ENCODE data around the gene KLRC1.
"Not testable (repeated sequence)": the region's sequence is repeated elsewhere in the genome, so short reads cannot be mapped to it uniquely, and the experiment has no call there.

The KLRC1 gene

GRCh38 chr12:10454531-10454930 is 1.4 kb upstream of the KLRC1 start:
- no peaks in the 10 kb centered on the region for H3K27me3 ChIP-seq (ENCODE audit: control insufficient read depth, insufficient read depth, low read length)
- no peak overlapping the region for H3K9ac ChIP-seq (ENCODE audit: low read length)
- no peaks in the 10 kb centered on the region for H3K36me3 ChIP-seq (ENCODE audit: control insufficient read depth, insufficient read depth, low read length)
- H3K4me1 ChIP-seq (ENCODE audit: control insufficient read depth, insufficient read depth, low read length) = no peaks in the 10 kb centered on the region
- H3K9me3 ChIP-seq (ENCODE audit: control insufficient read depth, low read length) = no peaks in the 10 kb centered on the region
- no peak overlapping the region for H3K4me3 ChIP-seq (ENCODE audit: low read length)

DNA sequence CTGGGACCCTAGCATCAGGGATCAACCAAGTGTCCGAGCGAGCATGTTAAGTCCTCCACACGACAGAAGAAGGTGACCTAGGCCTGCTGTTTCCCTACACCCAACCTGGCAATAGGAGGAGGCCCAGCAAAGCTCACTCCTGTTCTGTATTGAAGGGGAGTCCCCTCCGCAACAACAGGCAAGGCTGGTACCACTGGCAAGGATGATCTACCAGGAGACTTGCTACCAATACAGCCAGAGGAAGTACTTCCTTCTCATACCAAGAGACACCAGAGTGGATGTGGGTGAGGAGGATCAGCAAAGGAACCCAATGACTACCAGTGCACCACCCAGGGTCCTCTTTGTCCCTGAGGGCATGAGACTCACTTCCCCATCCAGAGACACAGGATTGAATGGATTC is 4.9 kb downstream of the KLRC1 start:
- H3K36me3 ChIP-seq (ENCODE audit: control insufficient read depth, insufficient read depth, low read length) = no peaks in the 10 kb centered on the region
- no peak overlapping the region for H3K9ac ChIP-seq (ENCODE audit: low read length)
- no peak overlapping the region for H3K4me3 ChIP-seq (ENCODE audit: low read length)
- H3K9me3 ChIP-seq (ENCODE audit: control insufficient read depth, low read length) = no peaks in the 10 kb centered on the region
- H3K4me1 ChIP-seq (ENCODE audit: control insufficient read depth, insufficient read depth, low read length) = no peaks in the 10 kb centered on the region
- H3K27me3 ChIP-seq (ENCODE audit: control insufficient read depth, insufficient read depth, low read length) = no peaks in the 10 kb centered on the region

DNA sequence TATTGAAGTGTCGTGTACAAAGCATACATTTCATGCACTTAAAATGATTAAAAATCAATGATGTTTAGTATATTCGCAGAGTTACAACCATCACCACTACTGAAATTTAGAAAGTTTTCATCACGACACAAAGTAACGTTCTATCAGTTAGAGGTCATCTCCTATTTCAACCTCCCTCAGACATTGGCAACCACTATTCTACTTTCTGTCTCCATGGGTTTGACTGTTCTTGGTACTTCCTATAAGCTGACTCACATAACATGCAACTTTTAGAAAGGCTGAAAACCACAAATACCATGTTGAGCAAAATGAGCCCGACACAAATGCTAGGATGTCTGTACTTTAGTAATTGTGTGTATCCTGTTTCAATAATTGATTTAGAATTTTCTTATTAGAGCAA is 7.1 kb downstream of the KLRC1 start:
- not testable (repeated sequence) for H3K27me3 ChIP-seq (ENCODE audit: control insufficient read depth, insufficient read depth, low read length); H3K4me3 ChIP-seq (ENCODE audit: low read length); H3K36me3 ChIP-seq (ENCODE audit: control insufficient read depth, insufficient read depth, low read length); H3K9ac ChIP-seq (ENCODE audit: low read length); H3K4me1 ChIP-seq (ENCODE audit: control insufficient read depth, insufficient read depth, low read length); H3K9me3 ChIP-seq (ENCODE audit: control insufficient read depth, low read length)

DNA sequence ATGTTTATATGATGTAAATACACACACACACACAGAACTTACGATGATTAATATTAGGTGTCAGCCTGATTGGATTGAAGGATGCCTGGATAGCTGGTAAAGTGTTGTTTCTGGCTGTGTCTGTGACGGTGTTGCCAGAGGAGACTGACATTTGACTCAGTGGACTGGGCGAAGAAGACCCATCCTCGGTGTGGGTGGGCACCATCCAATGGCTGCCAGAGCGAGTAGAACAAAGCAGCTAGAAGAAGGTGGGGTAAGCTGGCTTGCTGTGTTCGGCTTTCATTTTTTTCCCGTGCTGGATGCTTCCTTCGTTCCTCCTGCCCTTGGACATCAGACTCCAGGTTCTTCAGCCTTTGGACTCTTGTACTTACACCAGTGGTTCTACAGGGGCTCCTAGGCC is 12.0 kb downstream of the KLRC1 start:
- not testable (repeated sequence) for H3K4me1 ChIP-seq (ENCODE audit: control insufficient read depth, insufficient read depth, low read length); H3K9ac ChIP-seq (ENCODE audit: low read length); H3K9me3 ChIP-seq (ENCODE audit: control insufficient read depth, low read length); H3K36me3 ChIP-seq (ENCODE audit: control insufficient read depth, insufficient read depth, low read length); H3K27me3 ChIP-seq (ENCODE audit: control insufficient read depth, insufficient read depth, low read length); H3K4me3 ChIP-seq (ENCODE audit: low read length)

GRCh38 chr12:10439608-10440274 is 13.4 kb downstream of the KLRC1 start:
- H3K4me1 ChIP-seq (ENCODE audit: control insufficient read depth, insufficient read depth, low read length); H3K4me3 ChIP-seq (ENCODE audit: low read length); H3K9ac ChIP-seq (ENCODE audit: low read length); H3K27me3 ChIP-seq (ENCODE audit: control insufficient read depth, insufficient read depth, low read length); H3K9me3 ChIP-seq (ENCODE audit: control insufficient read depth, low read length); H3K36me3 ChIP-seq (ENCODE audit: control insufficient read depth, insufficient read depth, low read length): not testable (repeated sequence)

DNA sequence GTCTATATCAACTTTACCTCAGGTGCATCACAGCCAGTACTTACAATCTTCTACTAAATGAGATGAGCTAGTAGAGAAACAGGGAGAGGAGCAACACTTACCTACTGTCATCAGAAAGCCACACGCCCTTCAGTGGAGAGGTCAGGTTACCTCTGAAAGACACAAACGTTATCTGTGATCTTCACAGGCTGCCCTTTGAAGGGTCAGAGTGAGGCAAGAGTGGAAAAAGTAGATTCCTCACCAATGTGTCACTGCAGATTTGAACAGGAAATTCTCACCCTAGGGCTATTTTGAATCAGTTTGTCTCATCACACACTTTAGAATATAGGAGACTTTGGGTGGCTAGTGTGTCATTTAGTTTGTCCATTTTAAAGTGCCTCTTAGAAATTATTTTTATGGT is 15.6 kb downstream of the KLRC1 start:
- not testable (repeated sequence) for H3K36me3 ChIP-seq (ENCODE audit: control insufficient read depth, insufficient read depth, low read length); H3K4me3 ChIP-seq (ENCODE audit: low read length); H3K9me3 ChIP-seq (ENCODE audit: control insufficient read depth, low read length); H3K9ac ChIP-seq (ENCODE audit: low read length); H3K4me1 ChIP-seq (ENCODE audit: control insufficient read depth, insufficient read depth, low read length); H3K27me3 ChIP-seq (ENCODE audit: control insufficient read depth, insufficient read depth, low read length)

DNA sequence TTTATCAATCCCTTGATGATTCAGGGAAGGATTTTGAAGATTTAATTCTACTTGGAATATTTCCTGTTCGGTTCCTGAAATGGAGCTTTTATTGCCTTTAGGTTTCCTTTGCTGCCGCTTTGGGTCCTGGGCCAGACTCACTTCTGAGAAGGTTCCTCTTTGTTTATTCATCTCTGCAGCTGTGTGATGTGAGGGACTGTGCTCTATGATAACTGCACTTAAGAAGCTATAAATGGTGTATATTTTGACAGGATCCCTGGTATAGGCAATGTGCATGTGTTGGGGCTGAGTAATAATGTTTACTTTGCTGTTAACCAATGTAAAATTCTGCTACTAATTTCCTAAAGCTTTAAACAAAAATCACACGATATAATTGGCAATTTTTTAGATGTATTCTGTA is 17.4 kb downstream of the KLRC1 start, which contains the start of gene KLRC2:
Gene KLRC2, minus strand, starts transcription at position 195 of the 400 bp plus-strand sequence. Its CDS starts 24 bp downstream, at position 171.
- not testable (repeated sequence) for H3K9me3 ChIP-seq (ENCODE audit: control insufficient read depth, low read length); H3K4me1 ChIP-seq (ENCODE audit: control insufficient read depth, insufficient read depth, low read length); H3K27me3 ChIP-seq (ENCODE audit: control insufficient read depth, insufficient read depth, low read length); H3K9ac ChIP-seq (ENCODE audit: low read length); H3K4me3 ChIP-seq (ENCODE audit: low read length); H3K36me3 ChIP-seq (ENCODE audit: control insufficient read depth, insufficient read depth, low read length)

GRCh38 chr12:10430623-10431022 is 22.6 kb downstream of the KLRC1 start:
- not testable (repeated sequence) for H3K36me3 ChIP-seq (ENCODE audit: control insufficient read depth, insufficient read depth, low read length); H3K4me3 ChIP-seq (ENCODE audit: low read length); H3K9me3 ChIP-seq (ENCODE audit: control insufficient read depth, low read length); H3K4me1 ChIP-seq (ENCODE audit: control insufficient read depth, insufficient read depth, low read length); H3K9ac ChIP-seq (ENCODE audit: low read length); H3K27me3 ChIP-seq (ENCODE audit: control insufficient read depth, insufficient read depth, low read length)

DNA sequence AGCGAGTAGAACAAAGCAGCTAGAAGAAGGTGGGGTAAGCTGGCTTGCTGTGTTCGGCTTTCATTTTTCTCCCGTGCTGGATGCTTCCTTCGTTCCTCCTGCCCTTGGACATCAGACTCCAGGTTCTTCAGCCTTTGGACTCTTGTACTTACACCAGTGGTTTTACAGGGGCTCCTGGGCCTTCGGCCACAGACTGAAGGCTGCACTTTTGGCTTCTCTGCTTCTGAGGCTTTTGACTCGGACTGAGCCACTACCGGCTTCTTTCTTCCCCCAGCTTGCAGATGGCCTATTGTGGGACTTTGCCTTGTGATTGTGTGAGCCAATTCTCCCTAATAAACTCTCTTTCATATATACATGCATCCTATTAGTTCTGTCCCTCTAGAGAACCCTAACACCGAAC is 27.2 kb downstream of the KLRC1 start:
- not testable (repeated sequence) for H3K9me3 ChIP-seq (ENCODE audit: control insufficient read depth, low read length); H3K9ac ChIP-seq (ENCODE audit: low read length); H3K4me1 ChIP-seq (ENCODE audit: control insufficient read depth, insufficient read depth, low read length); H3K36me3 ChIP-seq (ENCODE audit: control insufficient read depth, insufficient read depth, low read length); H3K27me3 ChIP-seq (ENCODE audit: control insufficient read depth, insufficient read depth, low read length); H3K4me3 ChIP-seq (ENCODE audit: low read length)

DNA sequence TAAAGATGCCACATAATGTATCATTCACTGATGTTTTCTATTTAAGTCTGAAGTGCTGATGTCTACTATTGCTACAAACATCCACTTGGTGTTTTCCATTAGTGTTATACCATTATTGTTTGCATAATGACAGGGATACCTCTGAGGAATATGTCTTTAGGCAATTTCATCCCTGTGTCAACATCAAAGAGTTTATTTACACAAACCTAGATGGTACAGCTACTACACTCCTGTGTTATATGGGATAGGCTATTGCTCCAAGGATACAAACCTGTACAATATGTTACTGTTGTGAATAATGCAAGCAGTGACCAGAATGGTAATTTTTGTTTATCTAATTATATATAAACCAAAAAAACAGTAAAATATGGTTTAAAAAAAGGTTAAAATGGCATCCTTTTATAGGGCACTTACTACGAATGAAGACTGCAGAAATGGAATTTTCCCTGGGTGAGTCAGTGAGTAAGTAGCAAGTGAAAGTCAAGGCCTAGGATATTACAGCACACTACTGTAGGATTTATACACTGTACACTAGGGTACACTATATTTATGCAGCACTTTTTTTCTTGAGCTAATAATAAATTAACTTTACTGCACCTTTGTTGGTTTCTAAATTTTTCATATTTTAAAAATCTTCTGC is 28.8 kb downstream of the KLRC1 start:
- not testable (repeated sequence) for H3K4me1 ChIP-seq (ENCODE audit: control insufficient read depth, insufficient read depth, low read length); H3K4me3 ChIP-seq (ENCODE audit: low read length); H3K27me3 ChIP-seq (ENCODE audit: control insufficient read depth, insufficient read depth, low read length); H3K36me3 ChIP-seq (ENCODE audit: control insufficient read depth, insufficient read depth, low read length); H3K9me3 ChIP-seq (ENCODE audit: control insufficient read depth, low read length); H3K9ac ChIP-seq (ENCODE audit: low read length)

- H3K27me3 ChIP-seq (ENCODE audit: control insufficient read depth, insufficient read depth, low read length); H3K9ac ChIP-seq (ENCODE audit: low read length); H3K9me3 ChIP-seq (ENCODE audit: control insufficient read depth, low read length); H3K4me3 ChIP-seq (ENCODE audit: low read length); H3K4me1 ChIP-seq (ENCODE audit: control insufficient read depth, insufficient read depth, low read length); H3K36me3 ChIP-seq (ENCODE audit: control insufficient read depth, insufficient read depth, low read length): not testable (repeated sequence)
Observed at GRCh38 chr12:10422159-10422558, 31.0 kb downstream of the KLRC1 start.

- not testable (repeated sequence) for H3K4me1 ChIP-seq (ENCODE audit: control insufficient read depth, insufficient read depth, low read length); H3K36me3 ChIP-seq (ENCODE audit: control insufficient read depth, insufficient read depth, low read length); H3K9me3 ChIP-seq (ENCODE audit: control insufficient read depth, low read length); H3K27me3 ChIP-seq (ENCODE audit: control insufficient read depth, insufficient read depth, low read length); H3K4me3 ChIP-seq (ENCODE audit: low read length); H3K9ac ChIP-seq (ENCODE audit: low read length)
Observed at GRCh38 chr12:10420334-10420733, 32.8 kb downstream of the KLRC1 start, which contains the start of gene KLRC3. KLRC3 (minus strand) TSS chr12:10420595; CDS start chr12:10420550, 45 bp downstream.

DNA sequence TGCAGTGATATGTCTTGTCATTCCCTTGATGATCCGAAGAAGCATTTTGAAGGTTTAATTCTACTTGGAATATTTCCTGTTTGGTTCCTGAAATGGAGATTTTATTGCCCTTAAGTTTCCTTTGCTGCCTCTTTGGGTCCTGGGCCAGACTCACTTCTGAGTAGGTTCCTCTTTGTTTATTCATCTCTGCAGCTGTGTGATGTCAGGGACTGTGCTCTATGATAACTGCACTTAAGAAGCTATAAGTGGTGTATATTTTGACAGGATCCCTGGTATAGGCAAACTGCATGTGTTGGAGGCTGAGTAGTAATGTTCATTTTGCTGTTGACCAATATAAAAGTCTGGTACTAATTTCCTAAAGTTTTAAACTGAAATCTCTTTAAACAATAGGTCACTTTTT is 43.8 kb downstream of the KLRC1 start, which contains the start of gene KLRC4:
Gene KLRC4, minus strand, starts transcription at position 366 of the 400 bp plus-strand sequence. Its CDS starts 182 bp downstream, at position 184.
- Histone ChIP-seq H3K27me3 (ENCODE audit: control insufficient read depth, insufficient read depth, low read length) (no peaks in the 10 kb centered on the region), H3K36me3 (ENCODE audit: control insufficient read depth, insufficient read depth, low read length) (no peaks in the 10 kb centered on the region), H3K4me1 (ENCODE audit: control insufficient read depth, insufficient read depth, low read length) (no peaks in the 10 kb centered on the region), H3K4me3 (ENCODE audit: low read length) (no peak within 1 kb of the TSS), H3K9me3 (ENCODE audit: control insufficient read depth, low read length) (no peaks in the 10 kb centered on the region), H3K9ac (ENCODE audit: low read length) (no peak within 1 kb of the TSS)

All from mucosa of stomach (tissue), 1 donor.